HepG2 (cell line): ENCODE measurements around the gene NOC2L. TPM values are rescaled to one million over a fixed set of nuclear protein-coding genes. Genes with fewer than 3 reads are reported as not detected.

Experiments used
- ATAC-seq: fragments of 200-7000 bp; cut with Tn5 transposase; 3 replicates; pipeline ENCODE4 v1.9.1; 2020; ENCODE audit warnings: mild to moderate bottlenecking, moderate library complexity
- BruUV-seq: library from RNA; stranded (reverse); fragments of 400-500 nt; replicated peaks from 2 replicates; lab custom pipeline; 2021; lab: Mats Ljungman, UMichigan
- CTCF ChIA-PET: fragments of 300-600 bp; formaldehyde crosslinking; extraction: SDS; loops from one replicate; lab custom pipeline; 2021; ENCODE audit warnings: low total read pairs, inconsistent platforms, low intra/inter-chr PET ratio; lab: Yijun Ruan, JAX
- POLR2A ChIA-PET: fragments of 350-600 bp; sonication (Branson Sonifier 250); formaldehyde crosslinking; loops from one replicate; lab custom pipeline; 2020; ENCODE audit warnings: antibody characterized with exemption, inconsistent platforms; lab: Yijun Ruan, JAX
- DNase-seq: peaks from one replicate; pipeline ENCODE4 v3.0.0-alpha.2; 2015; ENCODE audit warnings: low spot score
- FAIRE-seq: peaks from 3 replicates; lab custom pipeline; 2011; peaks lifted over from hg19 to GRCh38; lab: Jason Lieb, UNC
- H2AFZ ChIP-seq: one replicate; pipeline ENCODE4 v1.6.1; 2011; ENCODE audit warnings: low read length, inconsistent platforms
- H3K27ac ChIP-seq: fragments of 300-600 bp; 3 replicates; pipeline ENCODE4 v1.8.0; 2011; ENCODE audit warnings: mixed run types, mild to moderate bottlenecking, mixed read lengths, low read length, inconsistent platforms; ENCODE audit not compliant: insufficient read depth; ENCODE audit errors: extremely low read length
- H3K27me3 ChIP-seq, 2 experiments: fragments of 200-600 bp in 1 of 2; 2 replicates in 1 of 2; 3 replicates in 1 of 2; pipeline versions ENCODE4 v1.6.0 to v1.8.0; 2011; ENCODE audit warnings: low read length in 2 of 2, mild to moderate bottlenecking in 2 of 2, moderate library complexity in 2 of 2, inconsistent platforms in 1 of 2; ENCODE audit not compliant: insufficient read depth in 2 of 2, control insufficient read depth in 1 of 2
- H3K36me3 ChIP-seq, 2 experiments: fragments of 200-600 bp in 1 of 2; replicated peaks in 1 of 2; 2 replicates in 1 of 2; 3 replicates in 1 of 2; pipeline versions ENCODE4 v1.5.1 to v1.8.0; 2011; ENCODE audit warnings: low read length in 2 of 2, inconsistent platforms in 1 of 2; ENCODE audit not compliant: insufficient read depth in 2 of 2, control insufficient read depth in 1 of 2
- H3K4me1 ChIP-seq: 2 replicates; pipeline ENCODE4 v1.5.1; 2012; ENCODE audit warnings: low read length, inconsistent platforms; ENCODE audit not compliant: insufficient read depth
- H3K4me2 ChIP-seq: 2 replicates; pipeline ENCODE4 v1.6.0; 2011; ENCODE audit warnings: low read depth, low read length, inconsistent platforms
- H3K4me3 ChIP-seq, 3 experiments: fragments of 200-600 bp in 1 of 3; sonication (generic), shearing (Covaris generic) in 1 of 3; replicated peaks in 1 of 3; 2 replicates each; pipeline ENCODE4 v1.5.1; 2011 to 2016; ENCODE audit warnings: low read length in 3 of 3, inconsistent platforms in 2 of 3, low read depth in 2 of 3, mild to moderate bottlenecking in 2 of 3, control low read depth in 1 of 3, mixed read lengths in 1 of 3; ENCODE audit not compliant: insufficient read depth in 1 of 3
- H3K79me2 ChIP-seq: one replicate; pipeline ENCODE4 v1.6.1; 2011; ENCODE audit warnings: low read length, inconsistent platforms; ENCODE audit not compliant: insufficient read depth
- H3K9ac ChIP-seq: 2 replicates; pipeline ENCODE4 v1.6.0; 2011; ENCODE audit warnings: mild to moderate bottlenecking, low read depth, low read length, inconsistent platforms; ENCODE audit not compliant: insufficient read depth
- H3K9me3 ChIP-seq: 2 replicates; pipeline ENCODE4 v1.5.1; 2012; ENCODE audit warnings: mild to moderate bottlenecking, low read length
- H4K20me1 ChIP-seq: 2 replicates; pipeline ENCODE4 v1.6.0; 2011; ENCODE audit warnings: inconsistent platforms, mild to moderate bottlenecking, low read length, moderate library complexity; ENCODE audit not compliant: insufficient read depth
- GATAD2A ChIP-seq: IDR thresholded peaks from 2 replicates; pipeline ENCODE4 v1.6.1; 2016
- MAFF ChIP-seq: IDR thresholded peaks from 2 replicates; pipeline ENCODE4 v1.6.1; 2011; ENCODE audit warnings: low read depth, low read length, improper control_type of control experiment
- POLR2A ChIP-seq, 2 experiments: IDR thresholded peaks; 2 replicates each; pipeline ENCODE4 v1.6.1; 2011; ENCODE audit warnings: low read depth in 2 of 2, low read length in 2 of 2, mild to moderate bottlenecking in 1 of 2, moderate library complexity in 1 of 2; ENCODE audit not compliant: insufficient read depth in 1 of 2
- TMF1 ChIP-seq: sonication (generic); formaldehyde crosslinking; IDR thresholded peaks from 2 replicates; pipeline ENCODE4 v1.8.1; 2022; ENCODE audit warnings: low read depth, missing genetic modification reagents
- ZNF883 ChIP-seq: sonication (generic); formaldehyde crosslinking; IDR thresholded peaks from 2 replicates; pipeline ENCODE4 v1.5.1; 2020; ENCODE audit warnings: mild to moderate bottlenecking, missing genetic modification reagents; ENCODE audit errors: not compliant biosample characterization
- WGBS: methylation state at CpG from one replicate; pipeline ENCODE4 v1.1.6; 2017; ENCODE audit warnings: low lambda C conversion rate; 5-methylcytosine and 5-hydroxymethylcytosine counted together
- in situ Hi-C: cut with HindIII; loops from 2 replicates; pipeline ENCODE4 v1.10.0; 2017; ENCODE audit warnings: low pct_unique_long_range_greater_than_20kb; ENCODE audit not compliant: extremely low pct_ligation_motif_present
- intact Hi-C: fragments of 100-400 bp; cut with micrococcal nuclease; formaldehyde crosslinking; loops from one replicate; pipeline ENCODE4 v1.10.0; 2022; ENCODE audit not compliant: unreplicated experiment
- polyA plus RNA-seq, 8 experiments: library from polyadenylated mRNA; depleted of rRNA in 3 of 8; stranded (reverse) in 7 of 8; unstranded in 1 of 8; fragments of >200 nt; fragmentation: Illumina TruSeq in 4 of 8; extraction: Trizol in 4 of 8; gene quantifications; 2 replicates each; pipeline versions ENCODE4 v1.2.1 to v1.2.3, GENCODE V29; 2011 to 2016; ENCODE audit warnings: low read depth in 4 of 8, missing spikeins in 1 of 8, mixed read lengths in 1 of 8; ENCODE audit not compliant: insufficient read depth in 1 of 8
- total RNA-seq, 5 experiments: library from RNA; depleted of rRNA; stranded (reverse); fragments of >200 nt; fragmentation: Illumina TruSeq; extraction: Trizol; gene quantifications; 2 replicates each; pipeline ENCODE4 v1.2.3, GENCODE V29; 2016; ENCODE audit warnings: low read depth in 1 of 5
- TF ChIP-seq, protein P1 (sequence below): sonication (generic); formaldehyde crosslinking; IDR thresholded peaks from 2 replicates; pipeline ENCODE4 v1.8.1; 2022; ENCODE audit warnings: mild to moderate bottlenecking, missing genetic modification reagents
- TF ChIP-seq, protein P2 (sequence below): sonication (generic); formaldehyde crosslinking; IDR thresholded peaks from 2 replicates; pipeline ENCODE4 v1.4.0; 2020; ENCODE audit warnings: missing genetic modification reagents
- TF ChIP-seq, protein P3 (sequence below): sonication (generic); formaldehyde crosslinking; IDR thresholded peaks from 2 replicates; pipeline ENCODE4 v1.4.0; 2020; ENCODE audit warnings: mild to moderate bottlenecking, missing genetic modification reagents
- TF ChIP-seq, protein P4 (sequence below): sonication (generic); formaldehyde crosslinking; IDR thresholded peaks from one replicate; pipeline ENCODE4 v1.5.1; 2020; ENCODE audit warnings: mild to moderate bottlenecking, missing genetic modification reagents; ENCODE audit errors: not compliant biosample characterization

NOC2L gene
- total and polyA plus RNA-seq, 2 of the 13 experiments (the other 11 are each of a cell fraction or from before 2014, with no cell fraction given): 32.0 to 103 TPM

DNA sequence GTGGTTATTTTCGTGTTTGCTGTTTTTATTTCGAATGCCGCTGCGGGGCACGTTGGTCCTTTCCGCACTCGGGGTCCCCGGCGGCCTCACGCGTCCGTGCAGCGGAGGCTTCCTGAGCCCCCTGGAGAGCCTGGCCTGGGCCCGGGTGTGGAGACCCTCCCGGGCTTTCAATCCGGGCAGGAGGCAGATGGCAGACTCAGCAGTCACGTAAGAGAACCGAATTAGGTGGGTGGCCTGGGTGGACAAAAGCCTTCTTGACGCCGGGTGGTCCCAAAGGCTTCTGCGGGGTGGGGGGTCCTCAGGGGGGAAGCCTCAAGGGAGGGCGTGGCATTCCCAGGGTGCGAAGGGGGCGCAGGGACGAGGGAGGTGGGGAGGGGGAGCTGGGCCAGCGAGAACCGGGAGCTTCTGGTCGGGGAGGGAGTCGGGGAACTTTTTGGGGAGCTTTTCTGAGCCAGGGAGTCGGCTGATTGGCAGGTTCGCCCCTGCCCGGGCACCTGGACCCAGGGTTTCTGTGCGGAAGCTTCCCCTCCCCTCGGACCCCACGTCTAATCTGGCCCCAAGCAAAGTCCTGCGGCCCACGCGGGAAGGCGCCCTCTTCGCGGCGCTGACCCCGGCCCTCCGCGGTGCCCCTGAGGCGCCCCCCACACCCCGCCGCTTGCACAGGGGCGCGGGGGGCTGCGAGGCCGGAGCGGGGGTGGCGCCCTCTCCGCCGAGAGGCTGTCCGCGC is 42.2 kb upstream of the NOC2L start:
- POLR2A ChIA-PET: interaction anchor here (0.8 to 1.9 kb wide), 6 partner anchors 12 to 273 kb away, joined by 3 to 9 read pairs (median 4); partner anchors contain the start of genes AGRN, ISG15, NOC2L and UBE2J2
- peak overlapping the region; percentile 63 to 78 (median 78) for H3K4me3 ChIP-seq
- peaks cover 63% of the 10 kb centered on the region for H3K4me1 ChIP-seq
- no peaks in the 10 kb centered on the region for H3K36me3 ChIP-seq
- peak overlapping the region; percentile 97 for H3K9ac ChIP-seq
- no peak for ATAC-seq
- H3K9me3 ChIP-seq: no peaks in the 10 kb centered on the region
- FAIRE-seq: no peak
- in situ Hi-C loops: no loop called here
- BruUV-seq: no TSS peak
- intact Hi-C loops: loop anchor here (10.0 kb wide), 1 partner anchor 234 kb away; the partner anchor contains the start of genes B3GALT6 and SDF4
- H3K27me3 ChIP-seq: no peaks in the 10 kb centered on the region
- H3K4me2 ChIP-seq: peak overlapping the region; percentile 92
- under 1% methylated on average over 24 of the region's 58 CpGs for WGBS
- H3K79me2 ChIP-seq: peaks cover 15% of the 10 kb centered on the region
- DNase-seq: no peak
- H4K20me1 ChIP-seq: peaks cover 4% of the 10 kb centered on the region; the same call in 1 of the 2 replicates
- no peak overlapping the region for H2AFZ ChIP-seq
- peak overlapping the region; percentile 97 for H3K27ac ChIP-seq
- CTCF ChIA-PET: interaction anchor here (1.9 kb wide), 1 partner anchor 17 kb away, joined by 5 read pairs; no protein-coding TSS in a partner anchor
- TF ChIP-seq, protein P1, sequence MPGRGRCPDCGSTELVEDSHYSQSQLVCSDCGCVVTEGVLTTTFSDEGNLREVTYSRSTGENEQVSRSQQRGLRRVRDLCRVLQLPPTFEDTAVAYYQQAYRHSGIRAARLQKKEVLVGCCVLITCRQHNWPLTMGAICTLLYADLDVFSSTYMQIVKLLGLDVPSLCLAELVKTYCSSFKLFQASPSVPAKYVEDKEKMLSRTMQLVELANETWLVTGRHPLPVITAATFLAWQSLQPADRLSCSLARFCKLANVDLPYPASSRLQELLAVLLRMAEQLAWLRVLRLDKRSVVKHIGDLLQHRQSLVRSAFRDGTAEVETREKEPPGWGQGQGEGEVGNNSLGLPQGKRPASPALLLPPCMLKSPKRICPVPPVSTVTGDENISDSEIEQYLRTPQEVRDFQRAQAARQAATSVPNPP (CRISPR knock-in tag): 0 out of 2 replicates have a peak, but pooled peaks have one; percentile 9
- TF ChIP-seq, protein P2, sequence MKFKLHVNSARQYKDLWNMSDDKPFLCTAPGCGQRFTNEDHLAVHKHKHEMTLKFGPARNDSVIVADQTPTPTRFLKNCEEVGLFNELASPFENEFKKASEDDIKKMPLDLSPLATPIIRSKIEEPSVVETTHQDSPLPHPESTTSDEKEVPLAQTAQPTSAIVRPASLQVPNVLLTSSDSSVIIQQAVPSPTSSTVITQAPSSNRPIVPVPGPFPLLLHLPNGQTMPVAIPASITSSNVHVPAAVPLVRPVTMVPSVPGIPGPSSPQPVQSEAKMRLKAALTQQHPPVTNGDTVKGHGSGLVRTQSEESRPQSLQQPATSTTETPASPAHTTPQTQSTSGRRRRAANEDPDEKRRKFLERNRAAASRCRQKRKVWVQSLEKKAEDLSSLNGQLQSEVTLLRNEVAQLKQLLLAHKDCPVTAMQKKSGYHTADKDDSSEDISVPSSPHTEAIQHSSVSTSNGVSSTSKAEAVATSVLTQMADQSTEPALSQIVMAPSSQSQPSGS (CRISPR knock-in tag): no peak
- TF ChIP-seq TMF1 (CRISPR knock-in tag) (peak; percentile 36; the same call in 1 of the 2 replicates), ZNF883 (CRISPR knock-in tag) (no peak), GATAD2A (no peak), MAFF (no peak), POLR2A (IDR thresholded peaks at IDR 0.05; ENCODE audit: insufficient read depth in 1 of 2, low read depth in 2 of 2, low read length in 2 of 2) (peak in 1 of 2 experiments; percentile 33; a peak in 1 of 4 replicates)
- TF ChIP-seq, protein P3, sequence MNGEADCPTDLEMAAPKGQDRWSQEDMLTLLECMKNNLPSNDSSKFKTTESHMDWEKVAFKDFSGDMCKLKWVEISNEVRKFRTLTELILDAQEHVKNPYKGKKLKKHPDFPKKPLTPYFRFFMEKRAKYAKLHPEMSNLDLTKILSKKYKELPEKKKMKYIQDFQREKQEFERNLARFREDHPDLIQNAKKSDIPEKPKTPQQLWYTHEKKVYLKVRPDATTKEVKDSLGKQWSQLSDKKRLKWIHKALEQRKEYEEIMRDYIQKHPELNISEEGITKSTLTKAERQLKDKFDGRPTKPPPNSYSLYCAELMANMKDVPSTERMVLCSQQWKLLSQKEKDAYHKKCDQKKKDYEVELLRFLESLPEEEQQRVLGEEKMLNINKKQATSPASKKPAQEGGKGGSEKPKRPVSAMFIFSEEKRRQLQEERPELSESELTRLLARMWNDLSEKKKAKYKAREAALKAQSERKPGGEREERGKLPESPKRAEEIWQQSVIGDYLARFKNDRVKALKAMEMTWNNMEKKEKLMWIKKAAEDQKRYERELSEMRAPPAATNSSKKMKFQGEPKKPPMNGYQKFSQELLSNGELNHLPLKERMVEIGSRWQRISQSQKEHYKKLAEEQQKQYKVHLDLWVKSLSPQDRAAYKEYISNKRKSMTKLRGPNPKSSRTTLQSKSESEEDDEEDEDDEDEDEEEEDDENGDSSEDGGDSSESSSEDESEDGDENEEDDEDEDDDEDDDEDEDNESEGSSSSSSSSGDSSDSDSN (CRISPR knock-in tag): no peak
- TF ChIP-seq, protein P4, sequence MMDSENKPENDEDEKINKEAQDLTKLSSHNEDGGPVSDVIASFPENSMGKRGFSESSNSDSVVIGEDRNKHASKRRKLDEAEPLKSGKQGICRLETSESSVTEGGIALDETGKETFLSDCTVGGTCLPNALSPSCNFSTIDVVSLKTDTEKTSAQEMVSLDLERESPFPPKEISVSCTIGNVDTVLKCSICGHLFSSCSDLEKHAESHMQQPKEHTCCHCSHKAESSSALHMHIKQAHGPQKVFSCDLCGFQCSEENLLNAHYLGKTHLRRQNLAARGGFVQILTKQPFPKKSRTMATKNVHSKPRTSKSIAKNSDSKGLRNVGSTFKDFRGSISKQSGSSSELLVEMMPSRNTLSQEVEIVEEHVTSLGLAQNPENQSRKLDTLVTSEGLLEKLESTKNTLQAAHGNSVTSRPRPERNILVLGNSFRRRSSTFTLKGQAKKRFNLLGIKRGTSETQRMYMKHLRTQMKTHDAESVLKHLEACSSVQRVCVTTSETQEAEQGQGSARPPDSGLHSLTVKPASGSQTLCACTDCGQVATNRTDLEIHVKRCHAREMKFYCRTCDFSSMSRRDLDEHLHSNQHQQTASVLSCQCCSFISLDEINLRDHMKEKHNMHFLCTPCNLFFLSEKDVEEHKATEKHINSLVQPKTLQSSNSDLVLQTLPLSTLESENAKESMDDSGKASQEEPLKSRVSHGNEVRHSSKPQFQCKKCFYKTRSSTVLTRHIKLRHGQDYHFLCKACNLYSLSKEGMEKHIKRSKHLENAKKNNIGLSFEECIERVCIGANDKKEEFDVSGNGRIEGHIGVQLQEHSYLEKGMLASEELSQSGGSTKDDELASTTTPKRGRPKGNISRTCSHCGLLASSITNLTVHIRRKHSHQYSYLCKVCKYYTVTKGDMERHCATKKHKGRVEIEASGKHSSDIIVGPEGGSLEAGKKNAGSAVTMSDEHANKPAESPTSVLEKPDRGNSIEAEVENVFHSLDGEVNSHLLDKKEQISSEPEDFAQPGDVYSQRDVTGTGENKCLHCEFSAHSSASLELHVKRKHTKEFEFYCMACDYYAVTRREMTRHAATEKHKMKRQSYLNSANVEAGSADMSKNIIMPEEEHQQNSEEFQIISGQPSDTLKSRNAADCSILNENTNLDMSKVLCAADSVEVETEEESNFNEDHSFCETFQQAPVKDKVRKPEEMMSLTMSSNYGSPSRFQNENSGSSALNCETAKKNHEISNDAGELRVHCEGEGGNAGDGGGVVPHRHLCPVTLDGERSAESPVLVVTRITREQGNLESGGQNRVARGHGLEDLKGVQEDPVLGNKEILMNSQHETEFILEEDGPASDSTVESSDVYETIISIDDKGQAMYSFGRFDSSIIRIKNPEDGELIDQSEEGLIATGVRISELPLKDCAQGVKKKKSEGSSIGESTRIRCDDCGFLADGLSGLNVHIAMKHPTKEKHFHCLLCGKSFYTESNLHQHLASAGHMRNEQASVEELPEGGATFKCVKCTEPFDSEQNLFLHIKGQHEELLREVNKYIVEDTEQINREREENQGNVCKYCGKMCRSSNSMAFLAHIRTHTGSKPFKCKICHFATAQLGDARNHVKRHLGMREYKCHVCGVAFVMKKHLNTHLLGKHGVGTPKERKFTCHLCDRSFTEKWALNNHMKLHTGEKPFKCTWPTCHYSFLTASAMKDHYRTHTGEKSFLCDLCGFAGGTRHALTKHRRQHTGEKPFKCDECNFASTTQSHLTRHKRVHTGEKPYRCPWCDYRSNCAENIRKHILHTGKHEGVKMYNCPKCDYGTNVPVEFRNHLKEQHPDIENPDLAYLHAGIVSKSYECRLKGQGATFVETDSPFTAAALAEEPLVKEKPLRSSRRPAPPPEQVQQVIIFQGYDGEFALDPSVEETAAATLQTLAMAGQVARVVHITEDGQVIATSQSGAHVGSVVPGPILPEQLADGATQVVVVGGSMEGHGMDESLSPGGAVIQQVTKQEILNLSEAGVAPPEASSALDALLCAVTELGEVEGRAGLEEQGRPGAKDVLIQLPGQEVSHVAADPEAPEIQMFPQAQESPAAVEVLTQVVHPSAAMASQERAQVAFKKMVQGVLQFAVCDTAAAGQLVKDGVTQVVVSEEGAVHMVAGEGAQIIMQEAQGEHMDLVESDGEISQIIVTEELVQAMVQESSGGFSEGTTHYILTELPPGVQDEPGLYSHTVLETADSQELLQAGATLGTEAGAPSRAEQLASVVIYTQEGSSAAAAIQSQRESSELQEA (CRISPR knock-in tag): peak; percentile 10
